ENCODE data around the gene KMT2A. TPM values are rescaled to one million over a fixed set of nuclear protein-coding genes. Genes with fewer than 3 reads are reported as not detected.

The KMT2A gene
- total RNA-seq, 1 experiment from 2014 or later, result 116 TPM

DNA sequence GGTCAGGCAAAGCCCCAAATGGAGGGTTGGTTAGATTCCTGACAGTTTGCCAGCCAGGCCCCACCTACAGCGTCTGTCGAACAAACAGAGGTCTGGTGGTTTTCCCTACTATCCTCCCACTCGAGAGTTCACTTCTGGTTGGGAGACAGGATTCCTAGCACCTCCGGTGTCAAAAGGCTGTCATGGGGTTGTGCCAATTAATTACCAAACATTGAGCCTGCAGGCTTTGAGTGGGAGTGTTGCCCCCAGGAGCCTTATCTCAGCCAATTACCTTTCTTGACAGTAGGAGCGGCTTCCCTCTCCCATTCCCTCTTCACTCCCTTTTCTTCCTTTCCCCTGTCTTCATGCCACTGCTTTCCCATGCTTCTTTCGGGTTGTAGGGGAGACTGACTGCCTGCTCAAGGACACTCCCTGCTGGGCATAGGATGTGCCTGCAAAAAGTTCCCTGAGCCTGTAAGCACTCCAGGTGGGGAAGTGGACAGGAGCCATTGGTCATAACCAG lies 86.3 kb downstream of the KMT2A start:
- intact Hi-C loops (cut with micrococcal nuclease; ENCODE audit: unreplicated experiment), result no loop called here
- Histone ChIP-seq H3K36me3 (ENCODE audit: insufficient read depth, low read length, poor library complexity, severe bottlenecking) (peaks cover 71% of the 10 kb centered on the region), H3K4me1 (ENCODE audit: insufficient read depth, low read length, poor library complexity, severe bottlenecking) (no peaks in the 10 kb centered on the region), H3K4me3 (ENCODE audit: low read depth, low read length, poor library complexity, severe bottlenecking) (no peak overlapping the region), H3K9me3 (ENCODE audit: low read depth, low read length, poor library complexity, severe bottlenecking) (no peaks in the 10 kb centered on the region), H3K27ac (ENCODE audit: low read depth, low read length, poor library complexity, severe bottlenecking) (no peak overlapping the region), H3K27me3 (replicated peaks; ENCODE audit: insufficient read depth, low read depth, low read length, poor library complexity) (no peaks in the 10 kb centered on the region)
- no TSS peak for BruUV-seq (replicated peaks)
- peak; percentile 52 for DNase-seq (ENCODE audit: low spot score)
- TF ChIP-seq, protein P1, sequence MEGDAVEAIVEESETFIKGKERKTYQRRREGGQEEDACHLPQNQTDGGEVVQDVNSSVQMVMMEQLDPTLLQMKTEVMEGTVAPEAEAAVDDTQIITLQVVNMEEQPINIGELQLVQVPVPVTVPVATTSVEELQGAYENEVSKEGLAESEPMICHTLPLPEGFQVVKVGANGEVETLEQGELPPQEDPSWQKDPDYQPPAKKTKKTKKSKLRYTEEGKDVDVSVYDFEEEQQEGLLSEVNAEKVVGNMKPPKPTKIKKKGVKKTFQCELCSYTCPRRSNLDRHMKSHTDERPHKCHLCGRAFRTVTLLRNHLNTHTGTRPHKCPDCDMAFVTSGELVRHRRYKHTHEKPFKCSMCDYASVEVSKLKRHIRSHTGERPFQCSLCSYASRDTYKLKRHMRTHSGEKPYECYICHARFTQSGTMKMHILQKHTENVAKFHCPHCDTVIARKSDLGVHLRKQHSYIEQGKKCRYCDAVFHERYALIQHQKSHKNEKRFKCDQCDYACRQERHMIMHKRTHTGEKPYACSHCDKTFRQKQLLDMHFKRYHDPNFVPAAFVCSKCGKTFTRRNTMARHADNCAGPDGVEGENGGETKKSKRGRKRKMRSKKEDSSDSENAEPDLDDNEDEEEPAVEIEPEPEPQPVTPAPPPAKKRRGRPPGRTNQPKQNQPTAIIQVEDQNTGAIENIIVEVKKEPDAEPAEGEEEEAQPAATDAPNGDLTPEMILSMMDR (conservative IDR thresholded peaks at IDR 0.05; ENCODE audit: low read depth, low read length), result peak; percentile 57
- no peak for TF ChIP-seq EZH2 (IDR thresholded peaks at IDR 0.05; ENCODE audit: borderline replicate concordance, low read depth, low read length, poor library complexity, severe bottlenecking)
- CTCF ChIA-PET, result interaction anchor here (0.8 kb wide), 1 partner anchor 227 kb away, joined by 4 read pairs; no protein-coding TSS in a partner anchor
- POLR2A ChIA-PET (ENCODE audit: low non-redundant PET), result no interaction called here

DNA sequence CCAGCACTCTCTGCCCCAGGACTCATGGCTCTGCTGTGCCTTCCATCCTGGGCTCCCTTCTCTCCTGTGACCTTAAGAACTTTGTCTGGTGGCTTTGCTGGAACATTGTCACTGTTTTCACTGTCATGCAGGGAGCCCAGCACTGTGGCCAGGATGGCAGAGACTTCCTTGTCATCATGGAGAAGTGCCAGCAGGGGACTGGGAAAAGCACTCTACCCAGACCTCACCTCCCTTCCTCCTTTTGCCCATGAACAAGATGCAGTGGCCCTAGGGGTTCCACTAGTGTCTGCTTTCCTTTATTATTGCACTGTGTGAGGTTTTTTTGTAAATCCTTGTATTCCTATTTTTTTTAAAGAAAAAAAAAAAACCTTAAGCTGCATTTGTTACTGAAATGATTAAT lies 88.1 kb downstream of the KMT2A start:
- H3K27me3 ChIP-seq (replicated peaks; ENCODE audit: insufficient read depth, low read depth, low read length, poor library complexity), result no peaks in the 10 kb centered on the region
- no peaks in the 10 kb centered on the region for H3K9me3 ChIP-seq (ENCODE audit: low read depth, low read length, poor library complexity, severe bottlenecking)
- no peak overlapping the region for H3K27ac ChIP-seq (ENCODE audit: low read depth, low read length, poor library complexity, severe bottlenecking)
- TF ChIP-seq EZH2 (IDR thresholded peaks at IDR 0.05; ENCODE audit: borderline replicate concordance, low read depth, low read length, poor library complexity, severe bottlenecking), result no peak
- TF ChIP-seq, protein P1 (conservative IDR thresholded peaks at IDR 0.05; ENCODE audit: low read depth, low read length), result no peak
- H3K4me3 ChIP-seq (ENCODE audit: low read depth, low read length, poor library complexity, severe bottlenecking), result no peak overlapping the region
- H3K36me3 ChIP-seq (ENCODE audit: insufficient read depth, low read length, poor library complexity, severe bottlenecking), result peaks cover 59% of the 10 kb centered on the region
- ChIA-PET POLR2A (ENCODE audit: low non-redundant PET) (no interaction called here), CTCF (interaction anchor here (1.5 kb wide), 1 partner anchor 36 kb away, joined by 4 read pairs; no protein-coding TSS in a partner anchor)
- DNase-seq (ENCODE audit: low spot score), result no peak
- intact Hi-C loops (cut with micrococcal nuclease; ENCODE audit: unreplicated experiment), result no loop called here
- H3K4me1 ChIP-seq (ENCODE audit: insufficient read depth, low read length, poor library complexity, severe bottlenecking), result no peaks in the 10 kb centered on the region
- no TSS peak for BruUV-seq (replicated peaks)

DNA sequence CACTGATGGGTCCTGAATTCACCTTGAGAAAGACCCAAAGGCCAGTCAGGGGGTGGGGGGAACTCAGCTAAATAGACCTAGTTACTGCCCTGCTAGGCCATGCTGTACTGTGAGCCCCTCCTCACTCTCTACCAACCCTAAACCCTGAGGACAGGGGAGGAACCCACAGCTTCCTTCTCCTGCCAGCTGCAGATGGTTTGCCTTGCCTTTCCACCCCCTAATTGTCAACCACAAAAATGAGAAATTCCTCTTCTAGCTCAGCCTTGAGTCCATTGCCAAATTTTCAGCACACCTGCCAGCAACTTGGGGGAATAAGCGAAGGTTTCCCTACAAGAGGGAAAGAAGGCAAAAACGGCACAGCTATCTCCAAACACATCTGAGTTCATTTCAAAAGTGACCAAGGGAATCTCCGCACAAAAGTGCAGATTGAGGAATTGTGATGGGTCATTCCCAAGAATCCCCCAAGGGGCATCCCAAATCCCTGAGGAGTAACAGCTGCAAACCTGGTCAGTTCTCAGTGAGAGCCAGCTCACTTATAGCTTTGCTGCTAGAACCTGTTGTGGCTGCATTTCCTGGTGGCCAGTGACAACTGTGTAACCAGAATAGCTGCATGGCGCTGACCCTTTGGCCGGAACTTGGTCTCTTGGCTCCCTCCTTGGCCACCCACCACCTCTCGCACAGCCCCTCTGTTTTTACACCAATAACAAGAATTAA lies 88.6 kb downstream of the KMT2A start:
- POLR2A ChIA-PET (ENCODE audit: low non-redundant PET), result no interaction called here
- peaks cover 53% of the 10 kb centered on the region for H3K36me3 ChIP-seq (ENCODE audit: insufficient read depth, low read length, poor library complexity, severe bottlenecking)
- CTCF ChIA-PET, result no interaction called here
- no TSS peak for BruUV-seq (replicated peaks)
- peaks cover 5% of the 10 kb centered on the region for H3K4me1 ChIP-seq (ENCODE audit: insufficient read depth, low read length, poor library complexity, severe bottlenecking)
- H3K4me3 ChIP-seq (ENCODE audit: low read depth, low read length, poor library complexity, severe bottlenecking), result no peak overlapping the region
- no peaks in the 10 kb centered on the region for H3K27me3 ChIP-seq (replicated peaks; ENCODE audit: insufficient read depth, low read depth, low read length, poor library complexity)
- DNase-seq (ENCODE audit: low spot score), result no peak
- no peak overlapping the region for H3K27ac ChIP-seq (ENCODE audit: low read depth, low read length, poor library complexity, severe bottlenecking)
- no peaks in the 10 kb centered on the region for H3K9me3 ChIP-seq (ENCODE audit: low read depth, low read length, poor library complexity, severe bottlenecking)
- no peak for TF ChIP-seq EZH2 (IDR thresholded peaks at IDR 0.05; ENCODE audit: borderline replicate concordance, low read depth, low read length, poor library complexity, severe bottlenecking)
- TF ChIP-seq, protein P1 (conservative IDR thresholded peaks at IDR 0.05; ENCODE audit: low read depth, low read length), result no peak
- intact Hi-C loops (cut with micrococcal nuclease; ENCODE audit: unreplicated experiment), result no loop called here

Data from A673 (cell line).